SW480 (cell line): Measurements from ENCODE around the gene SPATA9.
"Not testable (repeated sequence)": the region's sequence is repeated elsewhere in the genome, so short reads cannot be mapped to it uniquely, and the experiment has no call there.

Experiments used
- DNase-seq: peaks from one replicate; pipeline ENCODE4 v3.0.0-alpha.2; 2016; ENCODE audit warnings: low spot score

SPATA9 gene

GRCh38 chr5:95673081-95673480 is 9.7 kb downstream of the SPATA9 start:
- DNase-seq = no peak

GRCh38 chr5:95672641-95673040 is 10.2 kb downstream of the SPATA9 start:
- no peak for DNase-seq

- no peak for DNase-seq
Measured at GRCh38 chr5:95671826-95672225, 11.0 kb downstream of the SPATA9 start.

- no peak for DNase-seq
Measured at GRCh38 chr5:95670568-95670967, 12.2 kb downstream of the SPATA9 start.

- DNase-seq = no peak
Measured at GRCh38 chr5:95669985-95670384, 12.8 kb downstream of the SPATA9 start.

GRCh38 chr5:95669540-95669939 is 13.3 kb downstream of the SPATA9 start:
- DNase-seq = no peak

- no peak for DNase-seq
Measured at GRCh38 chr5:95668728-95669127, 14.1 kb downstream of the SPATA9 start.

- DNase-seq = no peak
Measured at GRCh38 chr5:95668216-95668615, 14.6 kb downstream of the SPATA9 start.

GRCh38 chr5:95667678-95668077 is 15.1 kb downstream of the SPATA9 start:
- DNase-seq = no peak

GRCh38 chr5:95667061-95667618 is 15.7 kb downstream of the SPATA9 start:
- DNase-seq = no peak

- DNase-seq = peak; percentile 24
Measured at GRCh38 chr5:95664204-95664786, 18.5 kb downstream of the SPATA9 start.

GRCh38 chr5:95662946-95663345 is 19.8 kb downstream of the SPATA9 start:
- no peak for DNase-seq

GRCh38 chr5:95660060-95660459 is 22.7 kb downstream of the SPATA9 start:
- DNase-seq = no peak

GRCh38 chr5:95655575-95655974 is 27.2 kb downstream of the SPATA9 start:
- no peak for DNase-seq

- DNase-seq = no peak
Measured at GRCh38 chr5:95654196-95654595, 28.6 kb downstream of the SPATA9 start.

GRCh38 chr5:95652849-95653248 is 29.9 kb downstream of the SPATA9 start:
- DNase-seq = no peak

- no peak for DNase-seq
Measured at GRCh38 chr5:95649842-95650620, 32.8 kb downstream of the SPATA9 start.

GRCh38 chr5:95649274-95649673 is 33.5 kb downstream of the SPATA9 start:
- no peak for DNase-seq

GRCh38 chr5:95647886-95648860 is 34.6 kb downstream of the SPATA9 start:
- peak; percentile 13 for DNase-seq

GRCh38 chr5:95646569-95647431 is 36.0 kb downstream of the SPATA9 start, which contains the start of gene RFESD:
Gene RFESD, plus strand, starts transcription at chr5:95646777. Its CDS starts 5,495 bp downstream, at chr5:95652272.
- DNase-seq = peak; percentile 99

GRCh38 chr5:95646226-95646568 is 36.6 kb downstream of the SPATA9 start:
- not testable (repeated sequence) for DNase-seq
